SU-DHL-6 (cell line): Measurements from ENCODE around the gene EXOC4.

Experiments used
- EZH2phosphoT487 ChIP-seq: fragments of 200-600 bp; sonication (generic), shearing (Covaris generic); conservative IDR thresholded peaks from 2 replicates; pipeline ENCODE4 v1.6.1; 2018; ENCODE audit warnings: mild to moderate bottlenecking, antibody characterized with exemption, low read length, moderate library complexity, mixed read lengths
- TF ChIP-seq, protein P1 (sequence below): fragments of 200-600 bp; sonication (generic); IDR thresholded peaks from one replicate; pipeline ENCODE4 v1.5.1; 2017; ENCODE audit warnings: antibody characterized with exemption, mild to moderate bottlenecking, low read length, moderate library complexity; ENCODE audit not compliant: insufficient read depth, poor library complexity, severe bottlenecking

GRCh38 chr7:134113655-134114054, 860.8 kb downstream of the EXOC4 start:
- TF ChIP-seq, protein P1, sequence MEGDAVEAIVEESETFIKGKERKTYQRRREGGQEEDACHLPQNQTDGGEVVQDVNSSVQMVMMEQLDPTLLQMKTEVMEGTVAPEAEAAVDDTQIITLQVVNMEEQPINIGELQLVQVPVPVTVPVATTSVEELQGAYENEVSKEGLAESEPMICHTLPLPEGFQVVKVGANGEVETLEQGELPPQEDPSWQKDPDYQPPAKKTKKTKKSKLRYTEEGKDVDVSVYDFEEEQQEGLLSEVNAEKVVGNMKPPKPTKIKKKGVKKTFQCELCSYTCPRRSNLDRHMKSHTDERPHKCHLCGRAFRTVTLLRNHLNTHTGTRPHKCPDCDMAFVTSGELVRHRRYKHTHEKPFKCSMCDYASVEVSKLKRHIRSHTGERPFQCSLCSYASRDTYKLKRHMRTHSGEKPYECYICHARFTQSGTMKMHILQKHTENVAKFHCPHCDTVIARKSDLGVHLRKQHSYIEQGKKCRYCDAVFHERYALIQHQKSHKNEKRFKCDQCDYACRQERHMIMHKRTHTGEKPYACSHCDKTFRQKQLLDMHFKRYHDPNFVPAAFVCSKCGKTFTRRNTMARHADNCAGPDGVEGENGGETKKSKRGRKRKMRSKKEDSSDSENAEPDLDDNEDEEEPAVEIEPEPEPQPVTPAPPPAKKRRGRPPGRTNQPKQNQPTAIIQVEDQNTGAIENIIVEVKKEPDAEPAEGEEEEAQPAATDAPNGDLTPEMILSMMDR: no peak
- TF ChIP-seq EZH2phosphoT487: no peak
